ENCODE results near the gene GLCCI1.

DNA sequence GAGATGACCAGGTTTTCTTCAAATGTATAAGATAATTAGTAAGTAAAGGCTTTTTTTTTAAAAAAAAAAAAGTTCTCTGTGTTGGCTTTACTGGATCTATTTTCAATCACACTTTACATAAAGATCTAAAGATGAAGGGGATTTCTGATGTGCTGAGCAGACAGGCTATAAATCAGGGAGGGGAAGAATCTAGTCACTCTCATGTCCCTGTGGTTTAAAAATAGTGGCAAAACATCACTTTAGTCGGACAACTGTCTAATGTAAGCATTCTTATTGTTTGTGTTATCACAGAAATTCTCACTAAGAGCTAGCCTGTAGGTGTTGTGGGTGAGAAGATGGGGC is 160.7 kb downstream of the GLCCI1 start:
- TF ChIP-seq, protein P1, sequence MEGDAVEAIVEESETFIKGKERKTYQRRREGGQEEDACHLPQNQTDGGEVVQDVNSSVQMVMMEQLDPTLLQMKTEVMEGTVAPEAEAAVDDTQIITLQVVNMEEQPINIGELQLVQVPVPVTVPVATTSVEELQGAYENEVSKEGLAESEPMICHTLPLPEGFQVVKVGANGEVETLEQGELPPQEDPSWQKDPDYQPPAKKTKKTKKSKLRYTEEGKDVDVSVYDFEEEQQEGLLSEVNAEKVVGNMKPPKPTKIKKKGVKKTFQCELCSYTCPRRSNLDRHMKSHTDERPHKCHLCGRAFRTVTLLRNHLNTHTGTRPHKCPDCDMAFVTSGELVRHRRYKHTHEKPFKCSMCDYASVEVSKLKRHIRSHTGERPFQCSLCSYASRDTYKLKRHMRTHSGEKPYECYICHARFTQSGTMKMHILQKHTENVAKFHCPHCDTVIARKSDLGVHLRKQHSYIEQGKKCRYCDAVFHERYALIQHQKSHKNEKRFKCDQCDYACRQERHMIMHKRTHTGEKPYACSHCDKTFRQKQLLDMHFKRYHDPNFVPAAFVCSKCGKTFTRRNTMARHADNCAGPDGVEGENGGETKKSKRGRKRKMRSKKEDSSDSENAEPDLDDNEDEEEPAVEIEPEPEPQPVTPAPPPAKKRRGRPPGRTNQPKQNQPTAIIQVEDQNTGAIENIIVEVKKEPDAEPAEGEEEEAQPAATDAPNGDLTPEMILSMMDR (IDR thresholded peaks at IDR 0.05), result no peak
- TF ChIP-seq POLR2A (IDR thresholded peaks at IDR 0.05), result no peak

Measured in right lobe of liver (tissue), 4 donors.